ENCODE results near the gene FGF9.

The FGF9 gene

GRCh38 chr13:21670883-21671619 is at the start of gene FGF9:
TSS of gene FGF9 (plus strand) at chr13:21671073. CDS start at chr13:21671913, 840 bp downstream.
- peak; percentile 44 for DNase-seq

- peak; percentile 3 for DNase-seq
Observed at GRCh38 chr13:21625366-21625765, 45.5 kb upstream of the FGF9 start.

- DNase-seq: peak; percentile 6
Observed at GRCh38 chr13:21632196-21632595, 38.7 kb upstream of the FGF9 start.

- no peak for DNase-seq
Observed at GRCh38 chr13:21636656-21637055, 34.2 kb upstream of the FGF9 start.

- DNase-seq: no peak
Observed at GRCh38 chr13:21637296-21637695, 33.6 kb upstream of the FGF9 start.

- DNase-seq: no peak
Observed at GRCh38 chr13:21638319-21639282, 32.3 kb upstream of the FGF9 start.

GRCh38 chr13:21639561-21639960 is 31.3 kb upstream of the FGF9 start:
- DNase-seq: no peak

- DNase-seq: no peak
Observed at GRCh38 chr13:21641629-21642028, 29.2 kb upstream of the FGF9 start.

- no peak for DNase-seq
Observed at GRCh38 chr13:21657538-21657937, 13.3 kb upstream of the FGF9 start.

GRCh38 chr13:21659087-21659486 is 11.8 kb upstream of the FGF9 start:
- no peak for DNase-seq

- no peak for DNase-seq
Observed at GRCh38 chr13:21661097-21661909, 9.6 kb upstream of the FGF9 start.

- no peak for DNase-seq
Observed at GRCh38 chr13:21663197-21663596, 7.7 kb upstream of the FGF9 start.

- no peak for DNase-seq
Observed at GRCh38 chr13:21668732-21669275, 2.1 kb upstream of the FGF9 start.

GRCh38 chr13:21670006-21670882 is 629 bp upstream of the FGF9 start:
- DNase-seq: no peak

- DNase-seq: no peak
Observed at GRCh38 chr13:21671620-21672286, 880 bp downstream of the FGF9 start.

- no peak for DNase-seq
Observed at GRCh38 chr13:21672287-21672680, 1.4 kb downstream of the FGF9 start.

- DNase-seq: no peak
Observed at GRCh38 chr13:21672796-21673538, 2.1 kb downstream of the FGF9 start.

GRCh38 chr13:21673539-21673788 is 2.6 kb downstream of the FGF9 start:
- no peak for DNase-seq

GRCh38 chr13:21673789-21674489 is 3.1 kb downstream of the FGF9 start:
- no peak for DNase-seq

GRCh38 chr13:21674490-21675009 is 3.7 kb downstream of the FGF9 start:
- no peak for DNase-seq

All from NCI-H2171 treated with DMSO at 0.1 percent for 48 hours (cell line).